Putamen (tissue), 1 donor: ENCODE results near the gene MRPS24.
"Not testable (repeated sequence)": the region's sequence is repeated elsewhere in the genome, so short reads cannot be mapped to it uniquely, and the experiment has no call there.

Source experiments
- DNase-seq: peaks from one replicate; pipeline ENCODE4 v3.0.0-alpha.2; 2016; ENCODE audit warnings: low spot score

The MRPS24 gene

GRCh38 chr7:43869006-43869866 is at the start of gene MRPS24:
Gene MRPS24, minus strand, starts transcription at chr7:43869517. Its CDS starts 22 bp downstream, at chr7:43869495.
- peak; percentile 94 for DNase-seq

- DNase-seq = no peak
These were observed 46.6 kb upstream of the MRPS24 start for GRCh38 chr7:43915907-43916306.

GRCh38 chr7:43914795-43915194 is 45.5 kb upstream of the MRPS24 start:
- no peak for DNase-seq

GRCh38 chr7:43906331-43907010 is 37.2 kb upstream of the MRPS24 start, which contains the start of gene URGCP:
Gene URGCP, minus strand, starts transcription at chr7:43906596. Its CDS starts 21 bp downstream, at chr7:43906575.
- DNase-seq = peak; percentile 42

- peak; percentile 23 for DNase-seq
These were observed 36.6 kb upstream of the MRPS24 start for GRCh38 chr7:43905956-43906330.

- DNase-seq = no peak
These were observed 36.1 kb upstream of the MRPS24 start for GRCh38 chr7:43905209-43905946.

GRCh38 chr7:43904533-43905208 is 35.4 kb upstream of the MRPS24 start:
- no peak for DNase-seq

GRCh38 chr7:43902542-43903054 is 33.3 kb upstream of the MRPS24 start:
- DNase-seq = no peak

- DNase-seq = not testable (repeated sequence)
These were observed 29.3 kb upstream of the MRPS24 start for GRCh38 chr7:43898571-43898970.

GRCh38 chr7:43895847-43896415 is 26.6 kb upstream of the MRPS24 start:
- no peak for DNase-seq

GRCh38 chr7:43891069-43891955 is 22.0 kb upstream of the MRPS24 start:
- DNase-seq = no peak

- DNase-seq = no peak
These were observed 21.2 kb upstream of the MRPS24 start for GRCh38 chr7:43890468-43890867.

GRCh38 chr7:43888993-43889945 is 20.0 kb upstream of the MRPS24 start:
- no peak for DNase-seq

- no peak for DNase-seq
These were observed 15.3 kb upstream of the MRPS24 start for GRCh38 chr7:43884617-43885016.

GRCh38 chr7:43884209-43884608 is 14.9 kb upstream of the MRPS24 start:
- DNase-seq = no peak

GRCh38 chr7:43880596-43880995 is 11.3 kb upstream of the MRPS24 start:
- DNase-seq = no peak

GRCh38 chr7:43879477-43879876 is 10.2 kb upstream of the MRPS24 start:
- no peak for DNase-seq

- no peak for DNase-seq
These were observed 9.6 kb upstream of the MRPS24 start for GRCh38 chr7:43878867-43879266.
